ENCODE data around the gene SPEF2.
A peak's percentile ranks its signal among the peaks of the same experiment; 100 is the strongest.

Gene SPEF2

DNA sequence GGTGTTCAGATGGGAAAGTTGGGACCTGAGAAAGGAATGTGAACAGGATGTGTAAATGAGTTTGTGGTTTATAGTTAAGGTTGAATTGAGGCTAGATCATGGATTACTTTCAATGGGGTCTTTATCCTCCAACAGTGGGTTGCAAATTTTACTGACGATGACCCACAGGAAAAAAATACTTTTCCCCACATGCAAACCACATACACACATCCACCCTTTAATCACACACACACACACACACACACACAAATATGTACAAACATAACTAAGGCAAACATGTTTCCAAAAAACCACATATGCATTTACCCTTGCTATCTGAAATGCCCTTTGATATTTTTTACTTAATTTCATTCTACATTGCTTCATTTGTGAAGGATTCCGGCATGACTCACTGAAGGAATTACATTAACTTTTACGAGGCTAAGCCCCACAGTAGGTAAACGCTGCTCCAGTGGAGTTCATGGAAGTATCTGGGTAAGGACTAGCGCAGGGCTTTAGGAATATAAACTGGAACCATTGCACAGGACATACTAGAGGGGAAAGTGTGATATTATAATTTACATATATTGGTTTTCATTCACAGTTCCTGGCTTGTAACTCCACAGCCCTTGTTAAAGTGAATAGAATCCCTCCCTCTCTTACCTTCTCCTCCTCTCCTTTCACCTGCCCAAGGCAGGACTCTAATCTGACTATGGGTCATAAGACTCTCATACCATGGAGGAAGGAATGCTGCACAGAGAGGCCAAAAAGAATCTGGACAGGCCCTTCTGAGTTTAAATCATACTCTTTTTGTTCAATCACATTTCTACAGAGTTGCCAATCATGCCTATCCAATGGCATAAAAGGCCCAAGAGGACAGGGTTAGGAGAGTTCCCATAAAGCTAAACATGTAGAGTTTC is 8.5 kb upstream of the SPEF2 start:
- TF ChIP-seq, protein P1, sequence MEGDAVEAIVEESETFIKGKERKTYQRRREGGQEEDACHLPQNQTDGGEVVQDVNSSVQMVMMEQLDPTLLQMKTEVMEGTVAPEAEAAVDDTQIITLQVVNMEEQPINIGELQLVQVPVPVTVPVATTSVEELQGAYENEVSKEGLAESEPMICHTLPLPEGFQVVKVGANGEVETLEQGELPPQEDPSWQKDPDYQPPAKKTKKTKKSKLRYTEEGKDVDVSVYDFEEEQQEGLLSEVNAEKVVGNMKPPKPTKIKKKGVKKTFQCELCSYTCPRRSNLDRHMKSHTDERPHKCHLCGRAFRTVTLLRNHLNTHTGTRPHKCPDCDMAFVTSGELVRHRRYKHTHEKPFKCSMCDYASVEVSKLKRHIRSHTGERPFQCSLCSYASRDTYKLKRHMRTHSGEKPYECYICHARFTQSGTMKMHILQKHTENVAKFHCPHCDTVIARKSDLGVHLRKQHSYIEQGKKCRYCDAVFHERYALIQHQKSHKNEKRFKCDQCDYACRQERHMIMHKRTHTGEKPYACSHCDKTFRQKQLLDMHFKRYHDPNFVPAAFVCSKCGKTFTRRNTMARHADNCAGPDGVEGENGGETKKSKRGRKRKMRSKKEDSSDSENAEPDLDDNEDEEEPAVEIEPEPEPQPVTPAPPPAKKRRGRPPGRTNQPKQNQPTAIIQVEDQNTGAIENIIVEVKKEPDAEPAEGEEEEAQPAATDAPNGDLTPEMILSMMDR (IDR thresholded peaks at IDR 0.05; ENCODE audit: low read depth, low read length), result no peak
- H3K4me3 ChIP-seq (ENCODE audit: low read depth, low read length), result no peak overlapping the region

- H3K4me3 ChIP-seq (ENCODE audit: low read depth, low read length), result peak overlapping the region; percentile 66
- TF ChIP-seq, protein P1 (IDR thresholded peaks at IDR 0.05; ENCODE audit: low read depth, low read length), result no peak
These were observed 616 bp upstream of the SPEF2 start for GRCh38 chr5:35617060-35617434.

DNA sequence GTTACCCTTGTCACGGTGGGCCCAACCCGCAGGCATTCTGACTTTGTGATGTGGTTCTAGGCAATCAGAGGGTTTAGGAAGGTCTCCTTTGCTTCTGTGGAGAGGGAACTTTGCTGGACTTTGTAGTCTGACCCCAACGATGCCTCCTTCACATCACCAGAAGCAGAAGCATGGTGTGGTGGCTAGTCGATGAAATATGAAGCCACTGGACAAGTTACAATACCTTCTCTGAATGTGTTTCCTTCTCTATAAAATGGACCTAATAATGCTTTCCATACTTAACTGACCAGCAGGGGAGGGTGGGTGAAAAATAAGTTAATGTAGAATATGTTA is 607 bp downstream of the SPEF2 start:
- H3K4me3 ChIP-seq (ENCODE audit: low read depth, low read length), result peak overlapping the region; percentile 66
- TF ChIP-seq, protein P1 (IDR thresholded peaks at IDR 0.05; ENCODE audit: low read depth, low read length), result no peak

GRCh38 chr5:35618781-35619180 is 1.1 kb downstream of the SPEF2 start:
- TF ChIP-seq, protein P1 (IDR thresholded peaks at IDR 0.05; ENCODE audit: low read depth, low read length), result no peak
- no peak overlapping the region for H3K4me3 ChIP-seq (ENCODE audit: low read depth, low read length)

DNA sequence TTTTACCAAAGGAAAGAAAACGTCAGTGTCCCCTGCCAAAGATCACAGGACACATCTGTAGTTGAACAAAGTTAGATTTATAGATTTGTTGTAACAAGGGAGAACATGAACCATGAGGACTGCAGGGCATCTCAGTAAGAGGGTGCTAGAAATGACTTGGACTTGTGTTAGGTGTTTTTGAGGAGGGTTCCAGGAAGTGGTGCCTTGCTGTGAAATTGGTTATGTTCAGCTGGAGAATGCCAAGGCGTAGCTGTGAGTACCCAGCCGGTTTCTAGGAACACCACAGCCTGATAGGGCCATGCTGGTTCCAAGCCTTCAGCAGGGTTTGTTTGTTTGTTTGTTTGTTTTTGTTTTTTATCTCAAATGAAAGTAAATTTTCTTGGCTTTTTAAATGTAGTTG is 5.3 kb downstream of the SPEF2 start:
- H3K4me3 ChIP-seq (ENCODE audit: low read depth, low read length), result no peak overlapping the region
- TF ChIP-seq, protein P1 (IDR thresholded peaks at IDR 0.05; ENCODE audit: low read depth, low read length), result no peak

GRCh38 chr5:35623991-35624390 is 6.3 kb downstream of the SPEF2 start:
- H3K4me3 ChIP-seq (ENCODE audit: low read depth, low read length), result no peak overlapping the region
- TF ChIP-seq, protein P1 (IDR thresholded peaks at IDR 0.05; ENCODE audit: low read depth, low read length), result no peak

DNA sequence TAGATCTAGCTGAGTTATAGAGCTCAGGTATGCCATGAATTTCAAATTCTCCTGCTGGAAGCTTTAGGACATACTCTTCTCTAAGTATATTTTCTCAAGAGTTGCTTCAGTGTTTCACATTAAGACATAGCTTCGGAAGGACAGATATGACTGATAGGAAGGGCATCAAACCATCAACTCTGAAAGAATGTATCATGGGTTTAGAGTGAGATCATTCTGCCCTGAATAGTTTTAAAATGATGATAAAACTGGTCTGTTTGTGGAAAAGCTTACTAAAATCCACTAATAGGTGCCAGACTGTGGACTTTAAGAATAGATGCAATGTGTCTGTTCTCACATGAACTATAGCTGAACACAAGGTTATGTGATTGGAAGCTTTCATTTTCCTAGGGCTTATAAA is 8.4 kb downstream of the SPEF2 start:
- TF ChIP-seq, protein P1 (IDR thresholded peaks at IDR 0.05; ENCODE audit: low read depth, low read length), result no peak
- no peak overlapping the region for H3K4me3 ChIP-seq (ENCODE audit: low read depth, low read length)
